Activated CD8-positive, alpha-beta T cell treated with anti-CD3 and anti-CD28 coated beads for 36 hours (primary cell): Measurements from ENCODE around the gene CMTM4. TPM values are rescaled to one million over a fixed set of nuclear protein-coding genes. Genes with fewer than 3 reads are reported as not detected.
"Not testable (repeated sequence)": the region's sequence is repeated elsewhere in the genome, so short reads cannot be mapped to it uniquely, and the experiment has no call there.

Source experiments
- ATAC-seq: fragments of 200-7000 bp; cut with Tn5 transposase; one replicate; pipeline ENCODE4 v1.10.0; 2021; ENCODE audit warnings: mild to moderate bottlenecking, moderate library complexity
- CTCF ChIA-PET: fragments of 350-600 bp; sonication (Branson Sonifier 250); formaldehyde crosslinking; loops from one replicate; lab custom pipeline; 2021; ENCODE audit warnings: antibody characterized with exemption; lab: Charles Lee
- POLR2A ChIA-PET: fragments of 350-600 bp; sonication (Branson Sonifier 250); formaldehyde crosslinking; loops from one replicate; lab custom pipeline; 2021; ENCODE audit warnings: antibody characterized with exemption; lab: Charles Lee
- DNase-seq: peaks from one replicate; pipeline ENCODE4 v3.0.0-alpha.2; 2020
- H3K27ac Mint-ChIP-seq: one replicate; pipeline ENCODE4 v1.8.0; 2021; ENCODE audit warnings: mild to moderate bottlenecking, mixed read lengths
- H3K27me3 Mint-ChIP-seq: one replicate; pipeline ENCODE4 v1.8.0; 2021; ENCODE audit warnings: mixed read lengths
- H3K36me3 Mint-ChIP-seq: one replicate; pipeline ENCODE4 v1.8.0; 2021; ENCODE audit warnings: low read depth, mixed read lengths
- H3K4me1 Mint-ChIP-seq: one replicate; pipeline ENCODE4 v1.8.0; 2021; ENCODE audit warnings: low read depth, mixed read lengths
- H3K4me3 Mint-ChIP-seq: one replicate; pipeline ENCODE4 v1.8.0; 2021; ENCODE audit warnings: mild to moderate bottlenecking, moderate library complexity, mixed read lengths
- H3K9me3 Mint-ChIP-seq: one replicate; pipeline ENCODE4 v1.8.0; 2021; ENCODE audit warnings: mixed read lengths
- CTCF ChIP-seq: fragments of 200-600 bp; IDR thresholded peaks from one replicate; pipeline ENCODE4 v1.8.0; 2022; ENCODE audit warnings: antibody characterized with exemption, mild to moderate bottlenecking
- intact Hi-C: fragments of 100-400 bp; cut with micrococcal nuclease; formaldehyde crosslinking; loops from one replicate; pipeline ENCODE4 v1.10.0; 2022
- total RNA-seq, 2 experiments: library from RNA; stranded (reverse); gene quantifications; one replicate each; pipeline ENCODE4 v1.2.3, GENCODE V29; 2021

Gene CMTM4
- total RNA-seq, 2 experiments from 2014 or later: 3.2 to 3.5 TPM

DNA sequence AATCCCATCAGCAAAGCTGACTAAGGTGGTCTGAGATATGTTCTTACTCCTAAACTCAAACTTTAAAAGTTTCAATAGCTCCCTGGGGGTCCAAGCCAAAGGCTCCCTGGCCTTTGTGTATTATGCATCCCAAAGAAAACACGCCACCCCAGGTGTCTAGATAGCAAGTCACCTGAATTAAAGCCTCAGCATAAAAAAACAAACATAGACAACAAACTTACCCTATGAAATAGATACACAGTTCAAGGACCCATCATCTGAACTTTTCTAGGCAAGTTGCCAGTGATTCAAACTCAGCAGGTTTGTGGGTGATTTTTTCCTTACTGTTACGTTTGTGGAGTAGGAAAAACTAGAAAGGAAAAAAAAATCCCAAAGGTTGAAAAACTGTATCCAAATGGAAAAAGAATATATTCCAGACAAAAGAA, 79.5 kb downstream of the CMTM4 start:
- no peak for TF ChIP-seq CTCF
- ChIA-PET POLR2A (no interaction called here), CTCF (interaction anchor here (0.7 to 5.5 kb wide), 3 partner anchors 9 to 34 kb away, joined by 3 to 30 read pairs (median 21); partner anchors contain the start of gene CMTM3)
- Mint-ChIP-seq H3K36me3 (peaks cover 4% of the 10 kb centered on the region), H3K27me3 (no peaks in the 10 kb centered on the region), H3K4me1 (peaks cover 7% of the 10 kb centered on the region), H3K9me3 (no peaks in the 10 kb centered on the region), H3K27ac (no peak overlapping the region), H3K4me3 (no peak overlapping the region)
- DNase-seq (no peak), ATAC-seq (no peak)
- intact Hi-C loops: no loop called here

DNA sequence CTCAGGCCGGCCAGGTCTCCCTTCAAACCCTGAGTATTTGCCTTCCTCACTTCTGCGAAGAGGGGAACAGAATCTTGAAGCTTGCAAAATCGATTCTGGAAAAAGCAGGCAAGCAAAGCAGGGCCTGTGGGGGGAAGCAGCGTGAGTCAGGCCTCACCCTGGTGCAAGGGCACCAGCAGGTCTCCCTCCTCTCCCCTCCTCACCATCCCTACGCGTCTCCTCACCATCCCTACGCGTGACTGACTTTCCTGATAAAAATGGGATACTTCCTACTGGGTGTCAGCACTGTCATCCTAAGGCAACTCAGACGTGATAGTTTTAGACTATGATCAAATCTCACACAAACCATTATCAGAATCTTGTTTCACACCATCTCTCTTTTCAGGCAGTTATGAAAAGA, 80.0 kb downstream of the CMTM4 start:
- ATAC-seq (no peak), DNase-seq (no peak)
- no peak overlapping the region for H3K27ac Mint-ChIP-seq
- H3K9me3 Mint-ChIP-seq: no peaks in the 10 kb centered on the region
- no peaks in the 10 kb centered on the region for H3K27me3 Mint-ChIP-seq
- peaks cover 7% of the 10 kb centered on the region for H3K36me3 Mint-ChIP-seq
- intact Hi-C loops: no loop called here
- ChIA-PET POLR2A (no interaction called here), CTCF (interaction anchor here (4.2 to 5.5 kb wide), 2 partner anchors 8 to 35 kb away, joined by 21 to 30 read pairs; no protein-coding TSS in a partner anchor)
- H3K4me1 Mint-ChIP-seq: peaks cover 7% of the 10 kb centered on the region
- no peak for TF ChIP-seq CTCF
- no peak overlapping the region for H3K4me3 Mint-ChIP-seq

DNA sequence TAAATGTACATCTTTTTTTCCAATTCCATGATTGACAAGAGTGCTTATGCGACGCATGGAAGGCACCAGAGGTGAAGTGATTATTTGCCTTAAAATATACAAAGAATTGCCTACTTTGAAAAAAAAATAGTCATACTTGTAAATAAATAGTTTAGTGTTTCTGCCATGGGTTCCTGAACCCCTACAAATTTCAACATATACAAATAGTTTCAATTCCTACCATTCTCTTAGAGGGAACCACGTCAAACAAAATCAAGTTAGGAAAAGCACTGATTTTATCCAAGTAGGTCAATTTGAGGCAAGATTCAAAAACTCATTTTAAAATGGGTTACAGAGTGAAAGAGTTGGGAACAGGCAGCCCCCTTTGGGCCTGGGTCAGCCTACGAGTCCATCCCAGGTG, 80.4 kb downstream of the CMTM4 start:
- POLR2A ChIA-PET: no interaction called here
- Mint-ChIP-seq H3K27ac (no peak overlapping the region), H3K36me3 (peaks cover 7% of the 10 kb centered on the region), H3K4me1 (peaks cover 7% of the 10 kb centered on the region), H3K27me3 (no peaks in the 10 kb centered on the region), H3K9me3 (no peaks in the 10 kb centered on the region), H3K4me3 (no peak overlapping the region)
- intact Hi-C loops: no loop called here
- ATAC-seq (no peak), DNase-seq (no peak)
- no peak for TF ChIP-seq CTCF
- CTCF ChIA-PET: interaction anchor here (5.5 kb wide), 1 partner anchor 8 kb away, joined by 30 read pairs; no protein-coding TSS in a partner anchor

DNA sequence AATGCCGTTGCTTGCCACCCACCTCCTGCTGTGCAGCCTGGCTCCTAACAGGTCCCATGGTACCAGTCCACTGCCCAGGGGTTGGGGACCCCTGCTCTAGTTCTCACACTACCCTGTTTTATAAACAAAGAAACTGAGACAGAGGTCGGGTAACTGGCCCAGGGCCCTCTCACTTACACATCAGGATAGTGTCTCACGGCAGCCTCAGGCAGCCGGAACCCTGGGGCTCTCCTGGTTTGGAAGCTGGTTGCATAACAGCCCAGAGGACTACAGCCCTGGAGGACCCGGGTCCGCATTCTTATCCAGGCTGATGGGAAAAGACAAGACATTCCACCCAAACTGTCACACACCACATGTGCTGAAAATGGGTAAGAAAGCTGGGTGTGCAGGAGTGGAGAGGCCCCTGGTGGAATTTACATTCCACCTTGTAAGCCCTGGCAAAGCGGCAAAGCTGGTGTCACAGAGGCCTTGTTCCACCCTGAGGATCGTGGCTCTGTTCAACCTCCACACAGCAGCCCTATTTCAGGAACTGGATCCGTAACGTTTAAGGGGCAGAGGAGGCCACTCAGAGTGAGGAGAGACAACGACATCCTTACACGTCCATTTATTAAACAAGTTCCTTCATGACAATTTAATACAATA, 82.3 kb downstream of the CMTM4 start:
- H3K4me1 Mint-ChIP-seq: no peaks in the 10 kb centered on the region
- no peak overlapping the region for H3K4me3 Mint-ChIP-seq
- H3K27ac Mint-ChIP-seq: no peak overlapping the region
- peaks cover 16% of the 10 kb centered on the region for H3K36me3 Mint-ChIP-seq
- intact Hi-C loops: no loop called here
- ChIA-PET CTCF (interaction anchor here (1.6 kb wide), 2 partner anchors 36 to 46 kb away, joined by 3 to 6 read pairs; no protein-coding TSS in a partner anchor), POLR2A (no interaction called here)
- no peaks in the 10 kb centered on the region for H3K27me3 Mint-ChIP-seq
- ATAC-seq (no peak), DNase-seq (no peak)
- TF ChIP-seq CTCF: no peak
- H3K9me3 Mint-ChIP-seq: no peaks in the 10 kb centered on the region

GRCh38 chr16:66612422-66612821, 84.1 kb downstream of the CMTM4 start:
- H3K4me3 Mint-ChIP-seq: no peak overlapping the region
- intact Hi-C loops: no loop called here
- H3K36me3 Mint-ChIP-seq: peaks cover 23% of the 10 kb centered on the region
- H3K27me3 Mint-ChIP-seq: no peaks in the 10 kb centered on the region
- CTCF ChIA-PET: interaction anchor here (0.6 kb wide), 1 partner anchor 8 kb away, joined by 3 read pairs; no protein-coding TSS in a partner anchor
- H3K4me1 Mint-ChIP-seq: peaks cover 14% of the 10 kb centered on the region
- no peak for ATAC-seq
- H3K9me3 Mint-ChIP-seq: no peaks in the 10 kb centered on the region
- no peak for TF ChIP-seq CTCF
- POLR2A ChIA-PET: interaction anchor here (0.9 kb wide), 1 partner anchor 34 kb away, joined by 3 read pairs; no protein-coding TSS in a partner anchor
- no peak overlapping the region for H3K27ac Mint-ChIP-seq
- no peak for DNase-seq

GRCh38 chr16:66611911-66612310, 84.6 kb downstream of the CMTM4 start:
- intact Hi-C loops, POLR2A ChIA-PET, H3K9me3 Mint-ChIP-seq, DNase-seq, H3K27ac Mint-ChIP-seq, H3K27me3 Mint-ChIP-seq, ATAC-seq, H3K4me3 Mint-ChIP-seq: not testable (repeated sequence)
- Mint-ChIP-seq H3K36me3 (peaks cover 23% of the 10 kb centered on the region), H3K4me1 (peaks cover 19% of the 10 kb centered on the region)
- CTCF ChIA-PET: interaction anchor here (0.6 kb wide), 1 partner anchor 8 kb away, joined by 3 read pairs; no protein-coding TSS in a partner anchor
